ENCODE measurements around the gene CAST.

DNA sequence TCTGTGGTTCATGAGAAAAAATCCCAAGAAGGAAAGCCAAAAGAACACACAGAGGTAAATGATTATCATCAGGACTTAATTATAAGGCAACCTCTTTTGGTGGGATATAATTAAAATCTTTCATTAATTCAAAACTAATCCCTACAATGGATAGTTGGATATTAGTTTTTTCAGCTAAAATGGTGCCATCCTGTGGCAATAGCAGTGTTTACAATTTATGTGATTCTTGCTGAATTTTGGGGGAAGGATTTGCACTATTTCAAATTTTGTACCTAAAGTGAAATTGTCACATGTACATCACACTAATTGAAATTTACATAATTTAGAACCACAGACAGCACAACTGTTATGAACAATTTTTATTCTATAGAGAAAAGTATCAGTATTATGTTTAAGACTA, 67.0 kb downstream of the CAST start:
- TF ChIP-seq POLR2A (IDR thresholded peaks at IDR 0.05): no peak
- TF ChIP-seq CTCF (IDR thresholded peaks at IDR 0.05 in 4 of 5, conservative IDR thresholded peaks at IDR 0.05 in 1 of 5): peak in 2 of 5 experiments; percentile 21 to 28

All from gastrocnemius medialis (tissue), 4 donors.